Kidney epithelial cell (primary cell): ENCODE measurements around the gene ITIH5. TPM values are rescaled to one million over a fixed set of nuclear protein-coding genes. Genes with fewer than 3 reads are reported as not detected.

Source experiments
- DNase-seq: peaks from one replicate; pipeline ENCODE4 v3.0.0-alpha.2; 2010; ENCODE audit warnings: low read depth
- H3K27me3 ChIP-seq: 2 replicates; pipeline ENCODE4 v1.6.0; 2011; ENCODE audit warnings: low read length; ENCODE audit not compliant: control insufficient read depth, insufficient read depth
- H3K36me3 ChIP-seq: 2 replicates; pipeline ENCODE4 v1.5.1; 2011; ENCODE audit warnings: low read length; ENCODE audit not compliant: control insufficient read depth, insufficient read depth
- H3K4me3 ChIP-seq: 2 replicates; pipeline ENCODE4 v1.5.1; 2011; ENCODE audit warnings: low read depth, mild to moderate bottlenecking, control low read depth, low read length
- CTCF ChIP-seq: IDR thresholded peaks from 2 replicates; pipeline ENCODE4 v1.5.1; 2011; ENCODE audit warnings: mild to moderate bottlenecking, moderate library complexity, low read length, control low read depth, inconsistent platforms; ENCODE audit not compliant: insufficient read depth, poor library complexity, severe bottlenecking
- total RNA-seq: library from RNA; depleted of rRNA; stranded (reverse); fragments of >200 nt; gene quantifications from 2 replicates; pipeline ENCODE4 v1.2.3, GENCODE V29; 2015

Gene ITIH5
- total RNA-seq, 1 donor from 2014 or later = 1.5 TPM

DNA sequence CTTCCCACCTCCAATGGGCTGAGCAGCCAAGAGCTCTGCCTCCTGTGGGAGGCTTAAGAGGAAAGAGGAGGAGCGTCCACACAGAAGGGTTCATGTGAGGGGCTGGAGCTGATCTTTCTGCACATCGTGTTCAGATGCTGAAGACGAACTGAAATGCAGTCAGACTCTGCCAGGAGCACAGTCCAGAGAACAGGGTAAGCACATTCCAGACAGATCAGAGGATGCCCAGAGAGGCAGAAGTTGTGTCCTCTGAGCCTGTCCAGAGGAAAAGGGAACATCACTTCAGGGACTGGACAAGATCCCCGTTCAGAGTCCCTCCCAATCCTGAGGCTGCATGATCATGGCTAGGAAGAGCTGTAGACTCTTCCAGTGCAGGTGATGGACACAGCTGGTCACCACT, 72.9 kb downstream of the ITIH5 start:
- no peak overlapping the region for H3K4me3 ChIP-seq
- TF ChIP-seq CTCF = no peak
- H3K36me3 ChIP-seq = no peaks in the 10 kb centered on the region
- H3K27me3 ChIP-seq = no peaks in the 10 kb centered on the region
- no peak for DNase-seq

GRCh38 chr10:7593063-7593462, 73.7 kb downstream of the ITIH5 start:
- no peaks in the 10 kb centered on the region for H3K27me3 ChIP-seq
- no peak overlapping the region for H3K4me3 ChIP-seq
- no peaks in the 10 kb centered on the region for H3K36me3 ChIP-seq
- no peak for TF ChIP-seq CTCF
- DNase-seq = no peak

DNA sequence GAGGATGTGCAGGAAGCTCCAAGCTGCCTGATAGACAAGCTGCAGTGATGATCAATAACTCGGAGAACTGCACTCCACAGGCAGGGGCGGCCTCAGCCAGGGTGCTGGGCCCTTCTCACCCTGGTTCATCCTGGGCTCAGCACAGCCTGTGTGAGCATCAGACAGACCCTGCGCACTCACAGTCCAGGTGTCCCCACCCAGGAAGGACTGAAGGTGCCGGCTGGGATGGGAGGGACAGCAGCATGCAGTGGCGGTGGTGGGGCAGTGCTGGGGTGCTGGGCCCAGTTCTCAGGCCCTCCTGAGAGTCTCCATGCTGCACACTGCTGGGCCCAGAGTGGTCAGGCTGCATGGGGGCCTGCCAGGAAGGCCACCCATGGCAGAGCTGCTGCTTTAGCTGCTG, 74.1 kb downstream of the ITIH5 start:
- Histone ChIP-seq H3K27me3 (no peaks in the 10 kb centered on the region), H3K4me3 (no peak overlapping the region), H3K36me3 (no peaks in the 10 kb centered on the region)
- no peak for DNase-seq
- TF ChIP-seq CTCF = no peak

- H3K36me3 ChIP-seq = no peaks in the 10 kb centered on the region
- H3K4me3 ChIP-seq = no peak overlapping the region
- no peaks in the 10 kb centered on the region for H3K27me3 ChIP-seq
- no peak for TF ChIP-seq CTCF
- no peak for DNase-seq
Observed at GRCh38 chr10:7590271-7590670, 76.5 kb downstream of the ITIH5 start.

DNA sequence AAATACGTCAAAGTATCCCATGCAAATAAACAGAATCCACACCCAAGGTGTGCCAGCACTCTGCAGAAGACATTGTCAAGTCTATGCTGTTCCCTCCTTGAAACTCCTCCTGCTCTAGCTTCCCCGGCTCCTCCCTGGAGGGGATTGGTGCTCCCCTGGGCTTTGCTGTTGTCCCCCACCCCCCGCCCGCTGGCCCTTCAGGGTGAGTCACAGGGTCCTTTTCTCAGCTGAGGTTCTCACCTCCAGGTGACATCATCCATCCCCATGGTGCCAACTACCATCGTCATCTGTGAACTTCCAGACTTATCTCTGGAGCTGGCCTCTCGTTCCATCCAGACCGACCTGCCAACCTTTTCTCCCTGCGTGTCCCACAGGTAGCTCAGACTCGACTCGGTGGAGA, 77.0 kb downstream of the ITIH5 start:
- no peak for DNase-seq
- no peak for TF ChIP-seq CTCF
- H3K4me3 ChIP-seq = no peak overlapping the region
- no peaks in the 10 kb centered on the region for H3K27me3 ChIP-seq
- no peaks in the 10 kb centered on the region for H3K36me3 ChIP-seq

DNA sequence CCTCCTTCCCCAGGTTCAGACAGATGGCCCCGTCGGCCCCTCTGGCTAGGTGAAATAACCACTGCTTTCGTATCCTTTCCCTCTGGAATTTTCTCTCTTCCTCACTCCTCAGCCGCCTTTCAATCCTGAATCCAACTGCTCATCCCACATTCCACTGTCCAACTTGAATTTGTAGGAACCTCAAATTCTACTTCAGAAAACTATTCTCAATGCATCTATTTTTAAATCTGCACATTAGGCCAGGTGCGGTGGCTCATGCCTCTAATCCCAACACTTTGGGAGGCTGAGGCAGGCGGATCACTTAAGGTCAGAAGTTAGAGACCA, 78.9 kb downstream of the ITIH5 start:
- H3K36me3 ChIP-seq = no peaks in the 10 kb centered on the region
- no peak overlapping the region for H3K4me3 ChIP-seq
- H3K27me3 ChIP-seq = no peaks in the 10 kb centered on the region
- TF ChIP-seq CTCF = no peak
- DNase-seq = no peak
